HepG2 (cell line): ENCODE data around the gene TKTL1. TPM values are rescaled to one million over a fixed set of nuclear protein-coding genes. Genes with fewer than 3 reads are reported as not detected.

ENCODE experiments used
- ATAC-seq: fragments of 200-7000 bp; cut with Tn5 transposase; 3 replicates; pipeline ENCODE4 v1.9.1; 2020; ENCODE audit warnings: mild to moderate bottlenecking, moderate library complexity
- BruUV-seq: library from RNA; stranded (reverse); fragments of 400-500 nt; replicated peaks from 2 replicates; lab custom pipeline; 2021; lab: Mats Ljungman, UMichigan
- CTCF ChIA-PET: fragments of 300-600 bp; formaldehyde crosslinking; extraction: SDS; loops from one replicate; lab custom pipeline; 2021; ENCODE audit warnings: low total read pairs, inconsistent platforms, low intra/inter-chr PET ratio; lab: Yijun Ruan, JAX
- POLR2A ChIA-PET: fragments of 350-600 bp; sonication (Branson Sonifier 250); formaldehyde crosslinking; loops from one replicate; lab custom pipeline; 2020; ENCODE audit warnings: antibody characterized with exemption, inconsistent platforms; lab: Yijun Ruan, JAX
- DNase-seq: peaks from one replicate; pipeline ENCODE4 v3.0.0-alpha.2; 2015; ENCODE audit warnings: low spot score
- FAIRE-seq: peaks from 3 replicates; lab custom pipeline; 2011; peaks lifted over from hg19 to GRCh38; lab: Jason Lieb, UNC
- H2AFZ ChIP-seq: one replicate; pipeline ENCODE4 v1.6.1; 2011; ENCODE audit warnings: low read length, inconsistent platforms
- H3K27ac ChIP-seq: fragments of 300-600 bp; 3 replicates; pipeline ENCODE4 v1.8.0; 2011; ENCODE audit warnings: mixed run types, mild to moderate bottlenecking, mixed read lengths, low read length, inconsistent platforms; ENCODE audit not compliant: insufficient read depth; ENCODE audit errors: extremely low read length
- H3K27me3 ChIP-seq, 2 experiments: fragments of 200-600 bp in 1 of 2; 2 replicates in 1 of 2; 3 replicates in 1 of 2; pipeline versions ENCODE4 v1.6.0 to v1.8.0; 2011; ENCODE audit warnings: low read length in 2 of 2, mild to moderate bottlenecking in 2 of 2, moderate library complexity in 2 of 2, inconsistent platforms in 1 of 2; ENCODE audit not compliant: insufficient read depth in 2 of 2, control insufficient read depth in 1 of 2
- H3K36me3 ChIP-seq, 2 experiments: fragments of 200-600 bp in 1 of 2; replicated peaks in 1 of 2; 2 replicates in 1 of 2; 3 replicates in 1 of 2; pipeline versions ENCODE4 v1.5.1 to v1.8.0; 2011; ENCODE audit warnings: low read length in 2 of 2, inconsistent platforms in 1 of 2; ENCODE audit not compliant: insufficient read depth in 2 of 2, control insufficient read depth in 1 of 2
- H3K4me1 ChIP-seq: 2 replicates; pipeline ENCODE4 v1.5.1; 2012; ENCODE audit warnings: low read length, inconsistent platforms; ENCODE audit not compliant: insufficient read depth
- H3K4me2 ChIP-seq: 2 replicates; pipeline ENCODE4 v1.6.0; 2011; ENCODE audit warnings: low read depth, low read length, inconsistent platforms
- H3K4me3 ChIP-seq, 3 experiments: fragments of 200-600 bp in 1 of 3; sonication (generic), shearing (Covaris generic) in 1 of 3; replicated peaks in 1 of 3; 2 replicates each; pipeline ENCODE4 v1.5.1; 2011 to 2016; ENCODE audit warnings: low read length in 3 of 3, inconsistent platforms in 2 of 3, low read depth in 2 of 3, mild to moderate bottlenecking in 2 of 3, control low read depth in 1 of 3, mixed read lengths in 1 of 3; ENCODE audit not compliant: insufficient read depth in 1 of 3
- H3K79me2 ChIP-seq: one replicate; pipeline ENCODE4 v1.6.1; 2011; ENCODE audit warnings: low read length, inconsistent platforms; ENCODE audit not compliant: insufficient read depth
- H3K9ac ChIP-seq: 2 replicates; pipeline ENCODE4 v1.6.0; 2011; ENCODE audit warnings: mild to moderate bottlenecking, low read depth, low read length, inconsistent platforms; ENCODE audit not compliant: insufficient read depth
- H3K9me3 ChIP-seq: 2 replicates; pipeline ENCODE4 v1.5.1; 2012; ENCODE audit warnings: mild to moderate bottlenecking, low read length
- H4K20me1 ChIP-seq: 2 replicates; pipeline ENCODE4 v1.6.0; 2011; ENCODE audit warnings: inconsistent platforms, mild to moderate bottlenecking, low read length, moderate library complexity; ENCODE audit not compliant: insufficient read depth
- CTCF ChIP-seq: sonication (generic); formaldehyde crosslinking; IDR thresholded peaks from 2 replicates; pipeline ENCODE4 v1.5.0; 2020; ENCODE audit warnings: mild to moderate bottlenecking, missing genetic modification reagents, moderate library complexity
- RNF2 ChIP-seq: fragments of 450-650 bp; conservative IDR thresholded peaks from 2 replicates; pipeline ENCODE4 v1.6.1; 2016; ENCODE audit warnings: low read depth
- STAG1 ChIP-seq: sonication (generic); formaldehyde crosslinking; IDR thresholded peaks from 2 replicates; pipeline ENCODE4 v1.4.0; 2020; ENCODE audit warnings: missing genetic modification reagents
- ZBTB26 ChIP-seq: IDR thresholded peaks from 2 replicates; pipeline ENCODE4 v1.6.1; 2016; ENCODE audit warnings: missing compliant biosample characterization, missing genetic modification reagents, borderline replicate concordance
- ZNF546 ChIP-seq: sonication (generic); formaldehyde crosslinking; conservative IDR thresholded peaks from 2 replicates; pipeline ENCODE4 v1.8.1; 2023; ENCODE audit warnings: mild to moderate bottlenecking, missing genetic modification reagents
- ZNF558 ChIP-seq: sonication (generic); formaldehyde crosslinking; IDR thresholded peaks from 2 replicates; pipeline ENCODE4 v1.9.0; 2022; ENCODE audit warnings: mild to moderate bottlenecking, missing genetic modification reagents, borderline replicate concordance
- ZSCAN22 ChIP-seq: sonication (generic); formaldehyde crosslinking; IDR thresholded peaks from 2 replicates; pipeline ENCODE4 v1.4.0; 2020; ENCODE audit warnings: mild to moderate bottlenecking, missing genetic modification reagents
- WGBS: methylation state at CpG from one replicate; pipeline ENCODE4 v1.1.6; 2017; ENCODE audit warnings: low lambda C conversion rate; 5-methylcytosine and 5-hydroxymethylcytosine counted together
- in situ Hi-C: cut with HindIII; loops from 2 replicates; pipeline ENCODE4 v1.10.0; 2017; ENCODE audit warnings: low pct_unique_long_range_greater_than_20kb; ENCODE audit not compliant: extremely low pct_ligation_motif_present
- intact Hi-C: fragments of 100-400 bp; cut with micrococcal nuclease; formaldehyde crosslinking; loops from one replicate; pipeline ENCODE4 v1.10.0; 2022; ENCODE audit not compliant: unreplicated experiment
- polyA plus RNA-seq, 8 experiments: library from polyadenylated mRNA; depleted of rRNA in 3 of 8; stranded (reverse) in 7 of 8; unstranded in 1 of 8; fragments of >200 nt; fragmentation: Illumina TruSeq in 4 of 8; extraction: Trizol in 4 of 8; gene quantifications; 2 replicates each; pipeline versions ENCODE4 v1.2.1 to v1.2.3, GENCODE V29; 2011 to 2016; ENCODE audit warnings: low read depth in 4 of 8, missing spikeins in 1 of 8, mixed read lengths in 1 of 8; ENCODE audit not compliant: insufficient read depth in 1 of 8
- total RNA-seq, 5 experiments: library from RNA; depleted of rRNA; stranded (reverse); fragments of >200 nt; fragmentation: Illumina TruSeq; extraction: Trizol; gene quantifications; 2 replicates each; pipeline ENCODE4 v1.2.3, GENCODE V29; 2016; ENCODE audit warnings: low read depth in 1 of 5

The TKTL1 gene
- total and polyA plus RNA-seq, 2 of the 13 experiments (the other 11 are each of a cell fraction or from before 2014, with no cell fraction given): not detected

- DNase-seq: peak; percentile 5
- POLR2A ChIA-PET: no interaction called here
- H3K4me1 ChIP-seq: no peaks in the 10 kb centered on the region
- no peak overlapping the region for H3K9ac ChIP-seq
- no peaks in the 10 kb centered on the region for H3K36me3 ChIP-seq
- peaks cover 0 to 22% of the 10 kb centered on the region in 2 experiments; a peak in 4 of 5 replicates for H3K27me3 ChIP-seq
- H3K27ac ChIP-seq: no peak overlapping the region
- no TSS peak for BruUV-seq
- peak; percentile 52 for FAIRE-seq
- no peaks in the 10 kb centered on the region for H3K79me2 ChIP-seq
- WGBS: 10% methylated on average over 4 of the region's 10 CpGs
- CTCF ChIA-PET: no interaction called here
- no peak overlapping the region for H3K4me2 ChIP-seq
- in situ Hi-C loops: no loop called here
- H4K20me1 ChIP-seq: no peaks in the 10 kb centered on the region
- no peaks in the 10 kb centered on the region for H3K9me3 ChIP-seq
- intact Hi-C loops: no loop called here
- no peak for TF ChIP-seq ZNF546 (CRISPR knock-in tag)
- peak; percentile 64; the same call in 1 of the 2 replicates for TF ChIP-seq ZSCAN22 (CRISPR knock-in tag)
- peak; percentile 77; the same call in 1 of the 2 replicates for TF ChIP-seq ZBTB26 (CRISPR knock-in tag)
- TF ChIP-seq RNF2: no peak
- TF ChIP-seq ZNF558 (CRISPR knock-in tag): no peak
- TF ChIP-seq STAG1: peak; percentile 59
- TF ChIP-seq CTCF (CRISPR knock-in tag): peak; percentile 73
- H3K4me3 ChIP-seq: no peak overlapping the region
- no peak overlapping the region for H2AFZ ChIP-seq
- peak; percentile 83 for ATAC-seq
Observed at GRCh38 chrX:154321594-154321993, 26.0 kb downstream of the TKTL1 start.
